ENCODE measurements around the gene AGRP. TPM values are rescaled to one million over a fixed set of nuclear protein-coding genes. Genes with fewer than 3 reads are reported as not detected.

The AGRP gene
- total RNA-seq, 1 experiment from 2014 or later: not detected

DNA sequence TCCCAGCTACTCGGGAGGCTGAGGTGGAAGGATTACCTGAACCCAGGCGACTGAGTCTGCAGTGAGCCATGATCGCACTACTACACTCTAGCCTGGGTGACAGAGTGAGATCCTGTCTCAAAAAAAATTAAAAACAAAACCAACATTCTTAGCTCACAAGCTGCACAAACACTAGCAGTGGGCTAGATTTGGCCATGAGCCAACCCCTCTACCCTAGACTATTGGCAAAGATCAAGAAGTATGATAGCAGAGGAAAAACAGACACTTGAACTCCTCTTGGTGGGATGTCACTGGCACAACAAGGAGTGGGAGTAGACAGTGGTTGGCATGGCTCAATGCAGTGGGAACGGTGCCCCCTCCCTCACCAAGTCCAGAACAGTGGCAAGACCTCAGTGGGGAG is 25.7 kb upstream of the AGRP start:
- Histone ChIP-seq H2BK5ac (ENCODE audit: insufficient read length, low read length) (no peak overlapping the region), H2BK12ac (ENCODE audit: insufficient read length, low read depth, low read length) (peak overlapping the region; percentile 10), H3K79me2 (ENCODE audit: insufficient read depth, low read length) (no peaks in the 10 kb centered on the region), H3K4me2 (ENCODE audit: insufficient read depth, insufficient read length, low read length) (no peak overlapping the region), H3K23me2 (ENCODE audit: insufficient read length, low read depth, low read length, poor library complexity, severe bottlenecking) (no peaks in the 10 kb centered on the region), H3K4me1 (ENCODE audit: insufficient read depth, low read length) (no peaks in the 10 kb centered on the region), H4K91ac (ENCODE audit: insufficient read length, low read depth, low read length) (no peak overlapping the region), H3K18ac (ENCODE audit: insufficient read length, low read depth, low read length) (no peak overlapping the region), H3K9ac (ENCODE audit: extremely low read depth, insufficient read length, low read length) (no peak overlapping the region), H3K23ac (ENCODE audit: insufficient read length, low read depth, low read length) (no peak overlapping the region), H3K14ac (ENCODE audit: insufficient read depth, low read length) (no peak overlapping the region), H2BK15ac (ENCODE audit: low read depth, low read length) (no peak overlapping the region), H2AFZ (ENCODE audit: low read length) (no peak overlapping the region), H4K5ac (ENCODE audit: insufficient read length, low read depth, low read length) (no peak overlapping the region), H3K79me1 (ENCODE audit: insufficient read depth, low read depth, low read length, poor library complexity, severe bottlenecking) (no peaks in the 10 kb centered on the region), H3K9me3 (ENCODE audit: control insufficient read depth, low read depth, low read length) (no peaks in the 10 kb centered on the region), H4K20me1 (ENCODE audit: control insufficient read depth, insufficient read depth, insufficient read length) (no peaks in the 10 kb centered on the region), H2BK120ac (ENCODE audit: low read depth, low read length, poor library complexity, severe bottlenecking) (no peak overlapping the region), H3K56ac (ENCODE audit: insufficient read length, low read depth, low read length) (no peak overlapping the region), H3K4ac (ENCODE audit: low read depth, low read length) (no peak overlapping the region), H2AK5ac (ENCODE audit: insufficient read length, low read length) (no peak overlapping the region), H4K8ac (replicated peaks; ENCODE audit: insufficient read length, low read depth, low read length) (no peak overlapping the region), H2BK20ac (ENCODE audit: low read depth, low read length, poor library complexity, severe bottlenecking) (no peak overlapping the region), H3K27ac (ENCODE audit: insufficient read length, low read depth, low read length) (no peak overlapping the region), H3T11ph (ENCODE audit: low read length) (no peak overlapping the region), H3K27me3 (ENCODE audit: insufficient read depth, low read length) (no peaks in the 10 kb centered on the region)
- no peak for DNase-seq
- Mint-ChIP-seq H3K9me3 (no peaks in the 10 kb centered on the region; a peak in 1 of 5 replicates), H3K4me3 (no peak overlapping the region), H3K27me3 (ENCODE audit: low read depth) (peaks cover 49% of the 10 kb centered on the region), H3K4me1 (peaks cover 6 to 13% of the 10 kb centered on the region in 2 experiments), H3K27ac (no peak overlapping the region; a peak in 1 of 7 replicates), H3K36me3 (ENCODE audit: insufficient read depth in 1 of 3, low read depth in 3 of 3) (no peaks in the 10 kb centered on the region)
- TF ChIP-seq, protein P1, sequence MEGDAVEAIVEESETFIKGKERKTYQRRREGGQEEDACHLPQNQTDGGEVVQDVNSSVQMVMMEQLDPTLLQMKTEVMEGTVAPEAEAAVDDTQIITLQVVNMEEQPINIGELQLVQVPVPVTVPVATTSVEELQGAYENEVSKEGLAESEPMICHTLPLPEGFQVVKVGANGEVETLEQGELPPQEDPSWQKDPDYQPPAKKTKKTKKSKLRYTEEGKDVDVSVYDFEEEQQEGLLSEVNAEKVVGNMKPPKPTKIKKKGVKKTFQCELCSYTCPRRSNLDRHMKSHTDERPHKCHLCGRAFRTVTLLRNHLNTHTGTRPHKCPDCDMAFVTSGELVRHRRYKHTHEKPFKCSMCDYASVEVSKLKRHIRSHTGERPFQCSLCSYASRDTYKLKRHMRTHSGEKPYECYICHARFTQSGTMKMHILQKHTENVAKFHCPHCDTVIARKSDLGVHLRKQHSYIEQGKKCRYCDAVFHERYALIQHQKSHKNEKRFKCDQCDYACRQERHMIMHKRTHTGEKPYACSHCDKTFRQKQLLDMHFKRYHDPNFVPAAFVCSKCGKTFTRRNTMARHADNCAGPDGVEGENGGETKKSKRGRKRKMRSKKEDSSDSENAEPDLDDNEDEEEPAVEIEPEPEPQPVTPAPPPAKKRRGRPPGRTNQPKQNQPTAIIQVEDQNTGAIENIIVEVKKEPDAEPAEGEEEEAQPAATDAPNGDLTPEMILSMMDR (conservative IDR thresholded peaks at IDR 0.05): no peak
- no CpG with 5 or more reads among the region's 4 CpGs for WGBS (ENCODE audit: extremely low coverage, insufficient read length, low lambda C conversion rate)
